MCF 10A (cell line): ENCODE results near the gene TUBA4B. TPM values are rescaled to one million over a fixed set of nuclear protein-coding genes. Genes with fewer than 3 reads are reported as not detected.

ENCODE experiments used
- BruUV-seq: library from RNA; stranded (reverse); fragments of 400-500 nt; replicated peaks from 2 replicates; lab custom pipeline; 2021; lab: Mats Ljungman, UMichigan
- CTCF ChIA-PET: fragments of 300-600 bp; sonication (Branson Sonifier 250); formaldehyde crosslinking; extraction: SDS; loops from one replicate; lab custom pipeline; 2021; ENCODE audit warnings: antibody characterized with exemption, inconsistent platforms; lab: Yijun Ruan, JAX
- POLR2A ChIA-PET: fragments of 300-600, 350-650 bp; sonication (Branson Sonifier 250); formaldehyde crosslinking; extraction: SDS; loops from one replicate; lab custom pipeline; 2020; ENCODE audit warnings: antibody characterized with exemption, inconsistent platforms; lab: Yijun Ruan, JAX
- DNase-seq: peaks from one replicate; pipeline ENCODE4 v3.0.0-alpha.2; 2018; ENCODE audit not compliant: unreplicated experiment
- H3K27ac Mint-ChIP-seq: one replicate; pipeline ENCODE4 v1.8.0; 2022; ENCODE audit warnings: mild to moderate bottlenecking, low read depth, mixed read lengths; ENCODE audit not compliant: unreplicated experiment
- H3K27me3 Mint-ChIP-seq: one replicate; pipeline ENCODE4 v1.8.0; 2022; ENCODE audit warnings: mixed read lengths; ENCODE audit not compliant: insufficient read depth, unreplicated experiment
- H3K36me3 Mint-ChIP-seq: one replicate; pipeline ENCODE4 v1.8.0; 2022; ENCODE audit warnings: mild to moderate bottlenecking, moderate library complexity, mixed read lengths; ENCODE audit not compliant: insufficient read depth, unreplicated experiment
- H3K4me1 Mint-ChIP-seq: one replicate; pipeline ENCODE4 v1.8.0; 2022; ENCODE audit warnings: mixed read lengths; ENCODE audit not compliant: insufficient read depth, unreplicated experiment
- H3K4me3 Mint-ChIP-seq: one replicate; pipeline ENCODE4 v1.8.0; 2022; ENCODE audit warnings: mild to moderate bottlenecking, moderate library complexity, mixed read lengths; ENCODE audit not compliant: unreplicated experiment
- H3K9me3 Mint-ChIP-seq: one replicate; pipeline ENCODE4 v1.8.0; 2022; ENCODE audit warnings: mixed read lengths; ENCODE audit not compliant: unreplicated experiment
- CTCF ChIP-seq: fragments of 200-600 bp; IDR thresholded peaks from one replicate; pipeline ENCODE4 v1.8.0; 2022; ENCODE audit warnings: antibody characterized with exemption, mild to moderate bottlenecking; ENCODE audit not compliant: unreplicated experiment
- intact Hi-C: fragments of 100-400 bp; cut with micrococcal nuclease; formaldehyde crosslinking; loops from 2 replicates; pipeline ENCODE4 v1.14.1; 2022
- total RNA-seq: library from RNA; stranded (reverse); gene quantifications from 2 replicates; pipeline ENCODE4 v1.2.3, GENCODE V29; 2022

Gene TUBA4B
- total RNA-seq, 1 experiment from 2014 or later: not detected

GRCh38 chr2:219221957-219222518 lies 31.0 kb upstream of the TUBA4B start:
- H3K4me1 Mint-ChIP-seq: no peaks in the 10 kb centered on the region
- ChIA-PET CTCF (interaction anchor here (0.6 to 2.9 kb wide), 4 partner anchors 27 to 146 kb away, joined by 3 to 17 read pairs (median 3); no protein-coding TSS in a partner anchor), POLR2A (interaction anchor here (0.6 to 1.2 kb wide), 3 partner anchors 23 to 71 kb away, joined by 3 to 4 read pairs (median 3); partner anchors contain the start of genes DNAJB2 and GLB1L)
- no peak for DNase-seq
- no peak overlapping the region for H3K27ac Mint-ChIP-seq
- no peaks in the 10 kb centered on the region for H3K27me3 Mint-ChIP-seq
- no peaks in the 10 kb centered on the region for H3K9me3 Mint-ChIP-seq
- intact Hi-C loops: no loop called here
- TF ChIP-seq CTCF: no peak
- BruUV-seq: no TSS peak
- H3K36me3 Mint-ChIP-seq: peaks cover 50% of the 10 kb centered on the region
- H3K4me3 Mint-ChIP-seq: no peak overlapping the region

GRCh38 chr2:219223831-219224610 lies 29.0 kb upstream of the TUBA4B start:
- Mint-ChIP-seq H3K4me3 (no peak overlapping the region), H3K4me1 (peaks cover 12% of the 10 kb centered on the region), H3K9me3 (no peaks in the 10 kb centered on the region), H3K27me3 (no peaks in the 10 kb centered on the region), H3K36me3 (peaks cover 48% of the 10 kb centered on the region), H3K27ac (no peak overlapping the region)
- no peak for TF ChIP-seq CTCF
- intact Hi-C loops: no loop called here
- ChIA-PET CTCF (interaction anchor here (0.6 kb wide), 1 partner anchor 50 kb away, joined by 3 read pairs; no protein-coding TSS in a partner anchor), POLR2A (interaction anchor here (1.6 kb wide), 2 partner anchors 17 to 21 kb away, joined by 5 to 6 read pairs; partner anchors contain the start of genes GLB1L, STK16 and ZFAND2B)
- DNase-seq: no peak
- no TSS peak for BruUV-seq

DNA sequence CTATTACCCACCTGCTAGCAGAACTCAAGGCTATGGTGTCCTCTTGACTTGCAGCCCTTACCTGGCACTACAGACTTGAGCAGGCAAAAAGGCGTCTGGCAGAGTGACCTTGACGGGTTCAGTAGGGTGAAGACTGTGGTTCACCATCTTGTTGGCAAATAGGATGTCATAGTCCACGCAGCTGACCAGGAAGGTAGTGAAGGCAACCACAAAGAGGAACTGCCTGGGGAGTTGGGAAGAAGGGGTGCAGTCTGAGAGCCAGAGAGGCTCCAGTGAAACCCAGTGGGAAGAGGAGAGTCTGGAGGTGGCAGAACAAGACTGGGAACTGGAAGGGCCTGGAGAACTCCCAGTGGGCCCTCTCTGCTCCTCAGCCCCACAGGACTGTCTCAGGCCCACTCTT lies 27.7 kb upstream of the TUBA4B start:
- Mint-ChIP-seq H3K27ac (peak overlapping the region; percentile 57), H3K4me1 (peaks cover 12% of the 10 kb centered on the region), H3K9me3 (no peaks in the 10 kb centered on the region), H3K4me3 (no peak overlapping the region), H3K36me3 (peaks cover 56% of the 10 kb centered on the region), H3K27me3 (no peaks in the 10 kb centered on the region)
- intact Hi-C loops: no loop called here
- no peak for TF ChIP-seq CTCF
- POLR2A ChIA-PET: interaction anchor here (1.6 to 2.9 kb wide), 3 partner anchors 18 to 19 kb away, joined by 5 to 13 read pairs (median 6); partner anchors contain the start of genes GLB1L, STK16 and ZFAND2B
- BruUV-seq: no TSS peak
- DNase-seq: no peak
- CTCF ChIA-PET: interaction anchor here (0.7 to 1.5 kb wide), 3 partner anchors 61 to 73 kb away, joined by 3 to 5 read pairs (median 4); no protein-coding TSS in a partner anchor
